ENCODE measurements around the gene TTC28. TPM values are rescaled to one million over a fixed set of nuclear protein-coding genes. Genes with fewer than 3 reads are reported as not detected.

The TTC28 gene
- total RNA-seq, 1 experiment from 2014 or later = 0.12 TPM

DNA sequence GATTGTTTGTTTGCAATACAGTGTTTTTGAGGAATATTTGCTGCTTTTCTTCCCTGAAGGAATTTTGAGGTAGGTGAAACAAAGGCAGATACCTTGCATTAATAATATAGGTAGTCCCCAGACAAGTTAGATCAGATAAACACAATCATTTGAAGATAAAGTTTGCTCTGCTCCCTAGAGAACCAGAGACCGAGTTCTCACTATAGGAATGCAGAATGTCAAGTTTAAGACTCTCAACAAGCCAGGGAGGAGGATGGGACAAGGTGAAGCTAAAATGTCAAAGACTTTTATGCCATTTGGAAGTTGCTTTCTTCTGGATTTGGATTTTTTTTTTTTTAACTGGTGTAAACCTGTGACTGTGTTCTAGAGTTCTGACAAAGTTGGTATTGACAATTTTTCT, 364.7 kb downstream of the TTC28 start (continued):
- TF ChIP-seq POLR2AphosphoS5 (IDR thresholded peaks at IDR 0.05; ENCODE audit: low read depth, low read length) (no peak), SIN3A (IDR thresholded peaks at IDR 0.05; ENCODE audit: low read depth) (no peak)

GRCh38 chr22:28310299-28310698, 369.3 kb downstream of the TTC28 start:
- DNase-seq (ENCODE audit: low read depth, low spot score) (no peak), ATAC-seq (no peak)
- peaks cover 36% of the 10 kb centered on the region for H3K27me3 ChIP-seq (ENCODE audit: insufficient read depth, low read length)
- TF ChIP-seq, protein P1, sequence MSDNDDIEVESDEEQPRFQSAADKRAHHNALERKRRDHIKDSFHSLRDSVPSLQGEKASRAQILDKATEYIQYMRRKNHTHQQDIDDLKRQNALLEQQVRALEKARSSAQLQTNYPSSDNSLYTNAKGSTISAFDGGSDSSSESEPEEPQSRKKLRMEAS (IDR thresholded peaks at IDR 0.05) = no peak
- TF ChIP-seq ZNF274 (IDR thresholded peaks at IDR 0.05; ENCODE audit: low read depth, low read length) (no peak), SIN3A (IDR thresholded peaks at IDR 0.05; ENCODE audit: low read depth) (no peak), POLR2AphosphoS5 (IDR thresholded peaks at IDR 0.05; ENCODE audit: low read depth, low read length) (no peak), ZFX (IDR thresholded peaks at IDR 0.05) (no peak), ELF1 (IDR thresholded peaks at IDR 0.05; ENCODE audit: borderline replicate concordance, low read depth) (no peak), FOSL1 (IDR thresholded peaks at IDR 0.05; ENCODE audit: low read depth) (no peak), YY1 (IDR thresholded peaks at IDR 0.05; ENCODE audit: extremely low read depth, insufficient replicate concordance, low read depth, low read length) (no peak), RAD21 (IDR thresholded peaks at IDR 0.05; ENCODE audit: low read depth) (no peak), POLR2A (IDR thresholded peaks at IDR 0.05; ENCODE audit: borderline replicate concordance, extremely low read depth, insufficient read depth, insufficient read length) (no peak)
- TF ChIP-seq, protein P2, sequence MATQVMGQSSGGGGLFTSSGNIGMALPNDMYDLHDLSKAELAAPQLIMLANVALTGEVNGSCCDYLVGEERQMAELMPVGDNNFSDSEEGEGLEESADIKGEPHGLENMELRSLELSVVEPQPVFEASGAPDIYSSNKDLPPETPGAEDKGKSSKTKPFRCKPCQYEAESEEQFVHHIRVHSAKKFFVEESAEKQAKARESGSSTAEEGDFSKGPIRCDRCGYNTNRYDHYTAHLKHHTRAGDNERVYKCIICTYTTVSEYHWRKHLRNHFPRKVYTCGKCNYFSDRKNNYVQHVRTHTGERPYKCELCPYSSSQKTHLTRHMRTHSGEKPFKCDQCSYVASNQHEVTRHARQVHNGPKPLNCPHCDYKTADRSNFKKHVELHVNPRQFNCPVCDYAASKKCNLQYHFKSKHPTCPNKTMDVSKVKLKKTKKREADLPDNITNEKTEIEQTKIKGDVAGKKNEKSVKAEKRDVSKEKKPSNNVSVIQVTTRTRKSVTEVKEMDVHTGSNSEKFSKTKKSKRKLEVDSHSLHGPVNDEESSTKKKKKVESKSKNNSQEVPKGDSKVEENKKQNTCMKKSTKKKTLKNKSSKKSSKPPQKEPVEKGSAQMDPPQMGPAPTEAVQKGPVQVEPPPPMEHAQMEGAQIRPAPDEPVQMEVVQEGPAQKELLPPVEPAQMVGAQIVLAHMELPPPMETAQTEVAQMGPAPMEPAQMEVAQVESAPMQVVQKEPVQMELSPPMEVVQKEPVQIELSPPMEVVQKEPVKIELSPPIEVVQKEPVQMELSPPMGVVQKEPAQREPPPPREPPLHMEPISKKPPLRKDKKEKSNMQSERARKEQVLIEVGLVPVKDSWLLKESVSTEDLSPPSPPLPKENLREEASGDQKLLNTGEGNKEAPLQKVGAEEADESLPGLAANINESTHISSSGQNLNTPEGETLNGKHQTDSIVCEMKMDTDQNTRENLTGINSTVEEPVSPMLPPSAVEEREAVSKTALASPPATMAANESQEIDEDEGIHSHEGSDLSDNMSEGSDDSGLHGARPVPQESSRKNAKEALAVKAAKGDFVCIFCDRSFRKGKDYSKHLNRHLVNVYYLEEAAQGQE (IDR thresholded peaks at IDR 0.05; ENCODE audit: low read depth) = no peak
- BruUV-seq (replicated peaks) = no TSS peak
- H3K4me1 ChIP-seq (ENCODE audit: control insufficient read depth in 1 of 2, insufficient read depth in 2 of 2, low read length in 2 of 2) = no peaks in the 10 kb centered on the region
- H3K36me3 ChIP-seq (ENCODE audit: control insufficient read depth in 1 of 2, insufficient read depth in 2 of 2, low read length in 2 of 2) = no peaks in the 10 kb centered on the region
- RAD21 ChIA-PET (ENCODE audit: low non-redundant PET in 1 of 2, low total read pairs in 2 of 2, uncharacterized antibody in 2 of 2, unreplicated experiment in 2 of 2) = no interaction called here
- H3K9me3 ChIP-seq (ENCODE audit: control insufficient read depth in 1 of 2, insufficient read depth in 1 of 2, low read depth in 1 of 2, low read length in 2 of 2) = no peaks in the 10 kb centered on the region
- no peak overlapping the region for H3K27ac ChIP-seq (ENCODE audit: low read depth, low read length)
- POLR2A ChIA-PET = no interaction called here
- H2AFZ ChIP-seq (ENCODE audit: low read depth, low read length, poor library complexity, severe bottlenecking) = no peak overlapping the region
- H3K9ac ChIP-seq (ENCODE audit: low read length) = no peak overlapping the region
- H3K4me3 ChIP-seq (replicated peaks in 1 of 2; ENCODE audit: low read depth in 1 of 2, low read length in 2 of 2) = no peak overlapping the region
- intact Hi-C loops (cut with micrococcal nuclease) = no loop called here
- H3K9me2 ChIP-seq (ENCODE audit: insufficient read depth) = no peaks in the 10 kb centered on the region
- H3K79me2 ChIP-seq (ENCODE audit: insufficient read depth, low read length) = no peaks in the 10 kb centered on the region
- H4K20me1 ChIP-seq (ENCODE audit: insufficient read depth) = no peaks in the 10 kb centered on the region
- CTCF ChIA-PET = no interaction called here
- no peak overlapping the region for H3K4me2 ChIP-seq (ENCODE audit: low read length)
